Keratinocyte (primary cell): Measurements from ENCODE around the gene LHCGR. TPM values are rescaled to one million over a fixed set of nuclear protein-coding genes. Genes with fewer than 3 reads are reported as not detected.

Experiments
- DNase-seq: peaks from one replicate; pipeline ENCODE4 v3.0.0-alpha.2; 2011; ENCODE audit warnings: low read depth, missing footprints, low spot score
- FAIRE-seq: peaks from 2 replicates; lab custom pipeline; 2011; peaks lifted over from hg19 to GRCh38; lab: Jason Lieb, UNC
- H2AFZ ChIP-seq: 2 replicates; pipeline ENCODE4 v1.6.0; 2012; ENCODE audit warnings: low read length, control low read depth, inconsistent platforms; ENCODE audit not compliant: control insufficient read depth
- H3K27ac ChIP-seq: 2 replicates; pipeline ENCODE4 v1.5.1; 2011; ENCODE audit warnings: low read length; ENCODE audit not compliant: control insufficient read depth, insufficient read depth
- H3K27me3 ChIP-seq: 3 replicates; pipeline ENCODE4 v1.6.0; 2011; ENCODE audit warnings: low read length; ENCODE audit not compliant: control insufficient read depth, insufficient read depth; ENCODE audit errors: extremely low read depth
- H3K36me3 ChIP-seq, 2 experiments: 2 replicates in 1 of 2; 3 replicates in 1 of 2; pipeline ENCODE4 v1.5.1; 2011; ENCODE audit warnings: low read length in 2 of 2, mild to moderate bottlenecking in 1 of 2; ENCODE audit not compliant: control insufficient read depth in 2 of 2, insufficient read depth in 2 of 2; ENCODE audit errors: extremely low read depth in 1 of 2
- H3K4me1 ChIP-seq: 3 replicates; pipeline ENCODE4 v1.5.1; 2011; ENCODE audit warnings: low read length; ENCODE audit not compliant: control insufficient read depth, insufficient read depth; ENCODE audit errors: extremely low read depth
- H3K4me2 ChIP-seq: 3 replicates; pipeline ENCODE4 v1.6.0; 2011; ENCODE audit warnings: low read depth, low read length; ENCODE audit not compliant: control insufficient read depth, insufficient read depth; ENCODE audit errors: extremely low read depth
- H3K4me3 ChIP-seq, 3 experiments: fragments of 200-600 bp in 1 of 3; sonication (generic) in 1 of 3; 2 replicates in 2 of 3; 3 replicates in 1 of 3; pipeline ENCODE4 v1.5.1; 2011 to 2016; ENCODE audit warnings: low read length in 3 of 3, mild to moderate bottlenecking in 3 of 3, control low read depth in 2 of 3, inconsistent platforms in 1 of 3, low read depth in 1 of 3, mixed read lengths in 1 of 3, mixed run types in 1 of 3, moderate library complexity in 1 of 3; ENCODE audit not compliant: control insufficient read depth in 2 of 3, insufficient read depth in 2 of 3; ENCODE audit errors: extremely low read depth in 1 of 3
- H3K79me2 ChIP-seq: 2 replicates; pipeline ENCODE4 v1.6.0; 2012; ENCODE audit warnings: low read length; ENCODE audit not compliant: control insufficient read depth, insufficient read depth
- H3K9ac ChIP-seq: 3 replicates; pipeline ENCODE4 v1.6.0; 2011; ENCODE audit warnings: low read length; ENCODE audit not compliant: control insufficient read depth, insufficient read depth; ENCODE audit errors: extremely low read depth
- H3K9me1 ChIP-seq: 3 replicates; pipeline ENCODE4 v1.6.0; 2011; ENCODE audit warnings: low read length; ENCODE audit not compliant: control insufficient read depth, insufficient read depth; ENCODE audit errors: extremely low read depth
- H3K9me3 ChIP-seq: 2 replicates; pipeline ENCODE4 v1.5.1; 2012; ENCODE audit warnings: low read depth, low read length; ENCODE audit not compliant: control insufficient read depth
- H4K20me1 ChIP-seq: 3 replicates; pipeline ENCODE4 v1.6.0; 2011; ENCODE audit warnings: low read length; ENCODE audit not compliant: control insufficient read depth, insufficient read depth; ENCODE audit errors: extremely low read depth
- EZH2 ChIP-seq: IDR thresholded peaks from one replicate; pipeline ENCODE4 v1.6.1; 2012; ENCODE audit warnings: inconsistent platforms, mild to moderate bottlenecking, low read length, moderate library complexity
- dilution Hi-C: fragments of 300-500 bp; cut with MboI; formaldehyde crosslinking; loops from one replicate; pipeline ENCODE4 v1.7.0; 2020; ENCODE audit warnings: low sequenced_read_pairs; ENCODE audit not compliant: extremely low pct_ligation_motif_present
- polyA plus RNA-seq, 5 experiments: library from polyadenylated mRNA; depleted of rRNA in 3 of 5; stranded (reverse) in 3 of 5; stranded (forward) in 1 of 5; unstranded in 1 of 5; fragments of >200 nt; gene quantifications; 1 replicate in 1 of 5; 2 replicates in 3 of 5; 3 replicates in 1 of 5; pipeline versions ENCODE4 v1.2.1 to v1.2.3, GENCODE V29; 2011 to 2012; ENCODE audit warnings: missing spikeins in 2 of 5, low read depth in 1 of 5, low replicate concordance in 1 of 5
- TF ChIP-seq, protein P1 (sequence below), 3 experiments: IDR thresholded peaks in 1 of 3; conservative IDR thresholded peaks in 1 of 3; optimal IDR thresholded peaks in 1 of 3; 2 replicates in 2 of 3; 3 replicates in 1 of 3; pipeline versions ENCODE3 to v1.5.1; 2011; ENCODE audit warnings: low read length in 3 of 3, mild to moderate bottlenecking in 3 of 3, moderate library complexity in 2 of 3, control low read depth in 1 of 3, inconsistent platforms in 1 of 3; ENCODE audit not compliant: insufficient read depth in 2 of 3; ENCODE audit errors: extremely low read depth in 1 of 3

The LHCGR gene
- polyA plus RNA-seq, 1 donor (not counting 4 experiments of a cell fraction or from before 2014, with no cell fraction given), result not detected

- dilution Hi-C loops, result no loop called here
- no peaks in the 10 kb centered on the region for H3K9me3 ChIP-seq
- H3K79me2 ChIP-seq, result no peaks in the 10 kb centered on the region
- TF ChIP-seq, protein P1, sequence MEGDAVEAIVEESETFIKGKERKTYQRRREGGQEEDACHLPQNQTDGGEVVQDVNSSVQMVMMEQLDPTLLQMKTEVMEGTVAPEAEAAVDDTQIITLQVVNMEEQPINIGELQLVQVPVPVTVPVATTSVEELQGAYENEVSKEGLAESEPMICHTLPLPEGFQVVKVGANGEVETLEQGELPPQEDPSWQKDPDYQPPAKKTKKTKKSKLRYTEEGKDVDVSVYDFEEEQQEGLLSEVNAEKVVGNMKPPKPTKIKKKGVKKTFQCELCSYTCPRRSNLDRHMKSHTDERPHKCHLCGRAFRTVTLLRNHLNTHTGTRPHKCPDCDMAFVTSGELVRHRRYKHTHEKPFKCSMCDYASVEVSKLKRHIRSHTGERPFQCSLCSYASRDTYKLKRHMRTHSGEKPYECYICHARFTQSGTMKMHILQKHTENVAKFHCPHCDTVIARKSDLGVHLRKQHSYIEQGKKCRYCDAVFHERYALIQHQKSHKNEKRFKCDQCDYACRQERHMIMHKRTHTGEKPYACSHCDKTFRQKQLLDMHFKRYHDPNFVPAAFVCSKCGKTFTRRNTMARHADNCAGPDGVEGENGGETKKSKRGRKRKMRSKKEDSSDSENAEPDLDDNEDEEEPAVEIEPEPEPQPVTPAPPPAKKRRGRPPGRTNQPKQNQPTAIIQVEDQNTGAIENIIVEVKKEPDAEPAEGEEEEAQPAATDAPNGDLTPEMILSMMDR (optimal IDR thresholded peaks at IDR 0.05 in 1 of 3, IDR thresholded peaks at IDR 0.05 in 1 of 3, conservative IDR thresholded peaks at IDR 0.05 in 1 of 3; ENCODE audit: extremely low read depth in 1 of 3, insufficient read depth in 2 of 3, low read length in 3 of 3), result no peak
- no peak for TF ChIP-seq EZH2
- no peak overlapping the region for H3K4me3 ChIP-seq
- no peaks in the 10 kb centered on the region for H3K4me1 ChIP-seq
- no peak overlapping the region for H2AFZ ChIP-seq
- no peak for FAIRE-seq
- no peak overlapping the region for H3K9ac ChIP-seq
- DNase-seq, result no peak
- H3K9me1 ChIP-seq, result no peaks in the 10 kb centered on the region
- H4K20me1 ChIP-seq, result no peaks in the 10 kb centered on the region
- no peak overlapping the region for H3K4me2 ChIP-seq
- no peaks in the 10 kb centered on the region for H3K36me3 ChIP-seq
- peaks cover 24% of the 10 kb centered on the region for H3K27me3 ChIP-seq
- no peak overlapping the region for H3K27ac ChIP-seq
Observed at GRCh38 chr2:48753228-48753627, 2.3 kb downstream of the LHCGR start.

GRCh38 chr2:48750128-48750739 is 5.3 kb downstream of the LHCGR start:
- Histone ChIP-seq H2AFZ (no peak overlapping the region), H3K4me1 (no peaks in the 10 kb centered on the region), H4K20me1 (no peaks in the 10 kb centered on the region), H3K79me2 (no peaks in the 10 kb centered on the region), H3K4me3 (no peak overlapping the region), H3K36me3 (no peaks in the 10 kb centered on the region), H3K27ac (no peak overlapping the region), H3K9me1 (no peaks in the 10 kb centered on the region), H3K9ac (no peak overlapping the region), H3K27me3 (peaks cover 13% of the 10 kb centered on the region), H3K9me3 (no peaks in the 10 kb centered on the region), H3K4me2 (no peak overlapping the region)
- DNase-seq (no peak), FAIRE-seq (no peak)
- TF ChIP-seq EZH2, result no peak
- TF ChIP-seq, protein P1 (optimal IDR thresholded peaks at IDR 0.05 in 1 of 3, IDR thresholded peaks at IDR 0.05 in 1 of 3, conservative IDR thresholded peaks at IDR 0.05 in 1 of 3; ENCODE audit: extremely low read depth in 1 of 3, insufficient read depth in 2 of 3, low read length in 3 of 3), result no peak
- dilution Hi-C loops, result no loop called here
